RPMI7951 (cell line): Measurements from ENCODE around the gene NDUFA6. TPM values are rescaled to one million over a fixed set of nuclear protein-coding genes. Genes with fewer than 3 reads are reported as not detected.
A peak's percentile ranks its signal among the peaks of the same experiment; 100 is the strongest.
"Not testable (repeated sequence)": the region's sequence is repeated elsewhere in the genome, so short reads cannot be mapped to it uniquely, and the experiment has no call there.

ENCODE experiments used
- DNase-seq: peaks from one replicate; pipeline ENCODE4 v3.0.0-alpha.2; 2012; ENCODE audit warnings: low read depth
- total RNA-seq: library from RNA; depleted of rRNA; stranded (reverse); fragments of >200 nt; shearing (Covaris generic); gene quantifications from 2 replicates; pipeline ENCODE4 v1.2.3, GENCODE V29; 2014

Gene NDUFA6
- total RNA-seq, 1 experiment from 2014 or later: 105 TPM

DNA sequence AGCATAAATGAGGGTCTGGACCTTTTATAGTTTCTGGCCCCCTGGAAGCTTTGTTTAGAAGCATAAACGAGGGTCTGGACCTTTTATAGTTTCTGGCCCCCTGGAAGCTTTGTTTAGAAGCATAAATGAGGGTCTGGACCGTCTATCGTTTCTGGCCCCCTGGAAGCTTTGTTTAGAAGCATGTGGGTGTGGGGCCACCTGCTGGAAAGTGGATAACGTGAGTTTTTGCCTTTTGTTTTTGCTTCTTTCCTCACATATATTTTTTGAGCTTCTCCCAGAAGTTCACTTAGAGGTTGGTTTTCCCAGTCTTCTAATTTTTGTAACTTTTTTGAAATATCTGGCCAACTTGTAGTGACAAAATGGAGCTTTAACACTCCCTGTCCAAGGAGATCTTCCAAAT, 22.2 kb upstream of the NDUFA6 start:
- not testable (repeated sequence) for DNase-seq

DNA sequence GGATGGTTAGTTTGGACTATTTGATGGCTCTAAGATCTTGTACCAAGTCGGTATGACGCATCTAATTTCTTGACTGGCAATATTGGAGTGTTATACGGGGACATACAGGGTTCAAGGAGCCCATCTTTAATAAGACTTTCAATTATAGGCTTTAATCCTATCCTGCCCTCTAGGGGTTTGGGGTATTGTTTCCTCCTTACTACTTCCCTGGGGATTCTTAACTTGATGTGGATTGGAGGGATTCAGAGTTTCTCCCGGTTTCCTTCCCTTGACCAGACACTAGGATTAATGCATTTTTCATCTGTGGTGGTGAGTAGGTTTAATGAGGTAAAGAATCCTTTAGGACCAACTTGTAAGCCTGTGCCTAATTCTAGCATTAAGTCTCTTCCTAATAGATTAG, 21.2 kb upstream of the NDUFA6 start:
- DNase-seq: no peak

DNA sequence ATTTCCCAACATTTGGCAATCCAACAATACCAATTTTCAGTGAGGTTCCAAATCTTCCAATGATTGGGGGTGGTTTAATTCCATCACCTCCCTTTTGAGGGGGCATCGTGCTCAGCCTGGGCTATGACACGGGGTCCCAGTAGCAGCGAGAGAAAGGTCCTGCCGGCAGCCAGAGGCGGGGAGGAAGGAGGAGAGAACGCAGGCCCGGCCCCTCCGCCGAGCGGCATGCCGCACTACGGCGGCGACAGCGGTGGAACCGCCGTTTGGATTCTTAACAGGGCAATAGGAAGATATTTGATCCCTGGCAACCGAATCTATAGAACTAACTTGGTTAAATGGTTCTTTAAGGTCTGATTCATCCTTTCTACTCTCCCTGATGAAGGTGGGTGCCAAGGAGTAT, 18.3 kb upstream of the NDUFA6 start:
- no peak for DNase-seq

DNA sequence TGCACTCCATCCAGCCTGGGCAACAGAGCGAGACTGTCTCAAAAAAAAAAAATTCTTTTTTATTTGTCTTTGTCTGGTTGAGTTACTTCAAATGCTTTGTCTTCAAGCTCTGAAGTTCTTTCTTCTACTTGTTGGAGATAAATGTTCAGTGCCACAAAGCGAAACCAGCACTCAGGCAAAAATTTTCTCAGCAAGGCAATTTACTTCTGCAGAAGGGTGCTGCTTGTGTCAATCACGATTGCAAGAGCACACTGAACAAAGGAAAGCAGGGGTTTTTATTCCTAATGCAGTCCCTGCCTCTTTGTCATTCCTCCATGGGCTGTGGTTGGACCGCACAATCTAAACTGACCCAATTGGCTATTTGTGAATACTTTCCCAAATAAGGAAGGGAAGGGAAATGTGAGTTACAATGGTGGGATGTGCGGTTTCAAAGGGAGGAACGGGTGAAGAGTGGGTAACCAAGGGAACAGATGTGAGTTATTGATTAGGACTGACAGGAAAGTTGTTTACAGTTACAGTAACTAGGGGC, 13.8 kb upstream of the NDUFA6 start:
- DNase-seq: not testable (repeated sequence)

- DNase-seq: no peak
Measured at GRCh38 chr22:42101199-42101598, 10.6 kb upstream of the NDUFA6 start.

DNA sequence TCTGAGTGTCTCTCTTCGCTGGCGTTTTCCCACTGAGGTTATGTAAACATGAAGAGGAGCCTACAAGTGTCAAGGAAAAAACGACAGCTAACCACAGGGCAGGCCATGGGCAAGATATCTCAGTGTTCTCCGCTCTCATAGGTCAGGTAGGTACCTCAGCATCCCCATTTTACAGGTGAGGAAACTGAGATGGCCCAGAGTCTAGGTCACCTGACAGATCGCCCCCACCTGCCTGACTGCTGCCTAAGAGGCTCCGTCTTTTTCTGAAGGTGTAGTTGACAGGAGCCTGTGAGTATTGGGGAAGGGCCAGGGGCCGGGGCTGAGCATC, 847 bp upstream of the NDUFA6 start:
- DNase-seq: no peak

DNA sequence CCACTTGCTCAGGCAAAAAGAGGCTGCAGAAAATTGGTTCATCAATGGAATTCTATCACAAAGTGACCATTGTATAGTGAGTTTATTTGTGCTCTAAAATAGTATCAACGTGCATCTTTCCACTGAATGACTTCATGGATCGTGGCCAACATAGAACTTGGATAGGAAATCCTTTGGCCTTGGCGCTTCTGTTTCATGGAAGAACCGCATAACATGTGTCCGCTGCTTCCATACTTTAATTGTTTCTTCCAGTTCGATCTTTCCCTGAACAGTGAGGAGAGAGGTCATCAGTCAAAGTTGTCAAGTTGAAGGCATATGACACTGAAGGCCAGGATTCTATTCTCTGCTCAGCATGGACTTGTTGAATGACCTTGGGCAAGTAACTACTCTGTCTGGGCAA, 4.5 kb downstream of the NDUFA6 start:
- DNase-seq: no peak

DNA sequence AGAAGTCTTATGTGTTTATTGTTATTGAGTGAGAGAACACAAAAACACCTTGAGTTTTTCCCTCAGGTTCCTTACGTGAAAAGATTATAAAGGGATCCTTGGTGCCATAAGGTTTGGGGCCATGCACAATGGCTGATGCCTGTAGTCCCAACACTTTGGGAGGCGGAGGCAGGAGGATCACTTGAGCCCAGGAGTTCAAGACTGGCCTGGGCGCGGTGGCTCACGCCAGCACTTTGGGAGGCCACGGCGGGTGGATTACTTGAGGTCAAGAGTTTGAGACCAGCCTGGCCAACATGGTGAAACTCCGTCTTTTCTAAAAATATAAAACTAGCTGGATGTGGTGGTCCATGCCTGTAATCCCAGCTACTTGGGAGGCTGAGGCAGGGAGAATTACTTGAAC, 5.7 kb downstream of the NDUFA6 start:
- DNase-seq: no peak

- no peak for DNase-seq
Measured at GRCh38 chr22:42083119-42083518, 7.5 kb downstream of the NDUFA6 start.

DNA sequence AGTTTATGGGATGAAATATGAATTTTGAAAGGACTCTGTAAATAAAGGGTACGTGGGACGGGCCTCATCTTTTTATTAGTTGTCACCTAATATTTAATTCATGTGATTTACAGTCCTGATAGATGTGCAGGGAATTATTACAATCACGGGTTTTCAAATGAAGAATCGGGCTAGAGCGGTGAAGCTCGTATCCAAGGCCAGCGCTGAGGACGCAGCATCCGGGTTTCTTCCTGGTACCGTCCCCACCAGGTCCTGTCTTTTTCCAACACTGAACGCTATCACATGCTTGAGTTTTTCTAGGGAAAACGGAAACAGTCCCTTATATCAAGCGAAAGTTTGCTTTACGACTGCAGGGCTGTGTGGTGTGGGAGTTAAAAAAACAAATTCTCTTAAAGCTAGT, 10.3 kb downstream of the NDUFA6 start:
- peak; percentile 25 for DNase-seq

GRCh38 chr22:42079319-42080251, 11.0 kb downstream of the NDUFA6 start, which contains the start of gene SMDT1:
SMDT1 (plus strand) TSS chr22:42079700; CDS start chr22:42079769, 69 bp downstream.
- DNase-seq: peak; percentile 97

- no peak for DNase-seq
Measured at GRCh38 chr22:42078469-42079318, 11.9 kb downstream of the NDUFA6 start.

DNA sequence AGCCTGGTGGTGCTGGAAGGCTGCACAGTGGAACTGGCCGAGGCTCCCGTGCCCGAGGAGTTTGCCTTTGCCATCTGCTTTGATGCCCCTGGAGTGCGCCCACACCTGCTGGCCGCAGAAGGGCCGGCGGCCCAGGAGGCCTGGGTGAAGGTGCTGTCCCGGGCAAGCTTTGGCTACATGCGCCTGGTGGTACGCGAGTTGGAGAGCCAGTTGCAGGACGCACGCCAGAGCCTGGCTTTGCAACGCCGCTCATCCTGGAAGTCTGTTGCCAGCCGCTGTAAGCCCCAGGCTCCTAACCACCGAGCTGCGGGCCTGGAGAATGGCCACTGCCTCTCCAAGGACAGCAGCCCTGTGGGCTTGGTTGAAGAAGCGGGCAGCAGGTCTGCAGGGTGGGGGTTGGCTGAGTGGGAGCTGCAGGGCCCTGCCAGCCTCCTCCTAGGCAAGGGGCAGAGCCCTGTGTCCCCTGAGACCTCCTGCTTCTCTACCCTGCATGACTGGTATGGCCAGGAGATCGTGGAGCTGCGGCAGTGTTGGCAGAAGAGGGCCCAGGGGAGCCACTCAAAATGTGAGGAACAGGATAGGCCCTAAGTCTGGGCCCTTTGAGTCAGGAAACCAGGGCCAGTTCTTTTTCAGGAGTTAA, 13.0 kb downstream of the NDUFA6 start:
- DNase-seq: no peak

GRCh38 chr22:42076764-42077485, 13.6 kb downstream of the NDUFA6 start:
- no peak for DNase-seq

DNA sequence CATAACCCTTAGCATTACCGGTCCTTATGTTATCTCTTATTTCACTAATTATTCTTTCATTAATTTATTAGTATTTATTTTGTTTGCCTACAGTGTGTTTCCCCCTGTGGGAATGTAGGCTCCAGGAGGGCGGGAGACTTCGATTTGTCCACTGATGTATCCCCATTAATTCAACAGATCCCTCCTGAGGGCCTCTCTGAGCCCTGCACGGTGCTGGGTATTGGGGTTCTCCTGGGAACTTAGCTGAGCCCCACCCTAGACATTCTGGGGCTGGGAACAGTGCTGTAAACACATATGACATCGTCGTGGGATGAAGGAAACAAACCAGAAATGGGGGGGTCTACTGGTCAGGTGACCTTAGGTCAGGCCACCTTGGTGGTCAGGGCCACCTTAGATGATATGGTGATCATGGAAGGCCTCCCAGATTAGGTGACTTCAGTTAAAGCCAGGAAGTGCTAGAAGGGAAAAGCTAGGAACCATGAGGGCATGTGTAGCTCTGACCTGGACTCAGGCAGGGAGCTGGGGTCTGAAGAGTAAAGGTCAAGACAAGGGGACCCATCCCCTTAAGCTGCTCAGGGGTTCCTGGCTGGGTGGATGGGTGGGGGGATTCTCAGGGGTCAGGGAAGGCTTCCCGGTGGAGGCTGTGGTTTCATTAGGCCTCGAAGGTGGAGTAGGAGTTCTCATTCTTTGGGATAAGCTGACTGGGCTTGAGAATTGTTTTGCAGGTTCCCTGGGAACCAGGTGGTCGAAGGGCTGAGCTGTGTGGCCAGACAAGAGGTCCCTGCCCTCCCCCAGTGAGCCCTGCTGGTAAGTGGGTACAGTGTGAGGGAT, 15.5 kb downstream of the NDUFA6 start:
- no peak for DNase-seq

DNA sequence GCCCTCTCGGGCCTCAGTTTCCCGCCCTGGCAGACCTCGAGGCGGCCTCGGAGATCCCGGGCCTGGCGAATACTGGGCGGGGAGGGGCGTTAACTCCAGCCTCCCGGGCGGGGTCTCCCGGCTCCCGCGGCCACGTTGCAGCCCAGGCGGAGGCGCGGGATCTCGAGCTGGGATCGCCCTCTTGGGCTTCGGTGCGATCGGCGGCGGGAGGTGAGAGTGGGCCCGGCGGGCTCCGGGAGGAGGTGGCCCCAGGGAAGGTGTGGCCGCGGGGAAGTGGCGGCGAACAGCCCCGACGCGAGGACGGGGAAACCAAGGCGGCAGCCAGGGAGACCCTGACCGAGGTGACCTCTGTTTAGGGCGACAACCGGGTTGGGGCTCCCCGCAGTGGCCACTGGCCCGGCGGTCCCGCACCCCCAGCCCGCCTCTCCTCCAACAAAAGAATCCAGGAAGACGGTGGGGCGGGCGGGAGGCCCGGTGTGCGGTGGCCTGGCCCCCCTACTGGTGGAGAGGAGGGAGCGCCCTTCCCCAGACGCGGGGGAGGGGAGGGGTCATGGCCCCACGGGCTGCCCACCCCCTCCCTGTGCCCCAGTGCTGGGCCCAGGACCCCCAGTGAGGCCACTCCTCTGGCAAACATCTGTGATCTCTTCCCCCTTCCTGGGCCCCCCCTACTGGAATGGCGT, 16.3 kb downstream of the NDUFA6 start, which contains the start of gene PHETA2:
TSS of gene PHETA2 (plus strand) at position 117 of the 680 bp plus-strand sequence. CDS start 3,046 bp downstream, outside the sequence.
- peak; percentile 26 for DNase-seq

DNA sequence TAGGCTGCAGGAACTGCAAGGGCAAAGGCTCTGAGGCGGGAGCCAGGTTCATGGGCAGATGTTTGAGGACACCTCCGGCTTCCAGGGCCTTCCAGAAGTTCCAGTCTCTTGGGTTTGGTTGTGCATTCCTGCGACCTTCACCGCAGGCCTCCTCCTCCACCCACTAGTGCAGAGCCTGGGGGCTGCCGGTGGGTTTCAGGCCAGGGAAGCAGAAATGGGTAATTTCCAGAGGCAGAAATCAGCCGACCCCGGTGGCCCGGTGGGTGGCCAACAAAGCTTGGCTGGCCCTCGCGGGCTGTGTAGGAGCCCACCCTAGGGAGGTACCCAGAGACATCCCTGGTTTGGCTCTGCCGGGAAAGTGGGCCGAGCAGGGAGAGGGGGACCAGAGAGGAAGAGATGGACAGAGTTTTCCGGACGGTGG, 16.9 kb downstream of the NDUFA6 start:
- no peak for DNase-seq

GRCh38 chr22:42072606-42073330, 17.8 kb downstream of the NDUFA6 start:
- no peak for DNase-seq

DNA sequence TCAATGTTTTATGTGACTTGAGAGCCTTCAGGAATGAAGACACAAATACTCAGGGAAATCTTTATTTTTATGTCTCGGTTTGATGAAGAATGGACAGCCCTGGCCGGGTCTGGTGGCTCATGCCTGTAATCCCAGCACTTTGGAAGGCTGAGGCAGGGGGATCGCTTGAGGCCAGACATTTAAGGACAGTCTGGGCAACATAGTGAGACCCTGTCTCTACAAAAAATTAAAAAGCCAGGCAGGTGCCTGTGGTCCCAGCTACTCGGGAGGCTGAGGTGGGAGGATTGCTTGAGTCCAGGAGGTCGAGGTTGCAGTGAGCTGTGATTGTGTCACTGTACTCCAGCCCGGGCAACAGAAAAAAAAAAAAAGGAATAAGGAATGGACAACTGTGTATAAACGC, 19.1 kb downstream of the NDUFA6 start:
- not testable (repeated sequence) for DNase-seq
